ENCODE data around the gene GLRX.

Gene GLRX, protein sequence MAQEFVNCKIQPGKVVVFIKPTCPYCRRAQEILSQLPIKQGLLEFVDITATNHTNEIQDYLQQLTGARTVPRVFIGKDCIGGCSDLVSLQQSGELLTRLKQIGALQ
- total RNA-seq, result 17.6 to 53.7 reads per million in 2 experiments

DNA sequence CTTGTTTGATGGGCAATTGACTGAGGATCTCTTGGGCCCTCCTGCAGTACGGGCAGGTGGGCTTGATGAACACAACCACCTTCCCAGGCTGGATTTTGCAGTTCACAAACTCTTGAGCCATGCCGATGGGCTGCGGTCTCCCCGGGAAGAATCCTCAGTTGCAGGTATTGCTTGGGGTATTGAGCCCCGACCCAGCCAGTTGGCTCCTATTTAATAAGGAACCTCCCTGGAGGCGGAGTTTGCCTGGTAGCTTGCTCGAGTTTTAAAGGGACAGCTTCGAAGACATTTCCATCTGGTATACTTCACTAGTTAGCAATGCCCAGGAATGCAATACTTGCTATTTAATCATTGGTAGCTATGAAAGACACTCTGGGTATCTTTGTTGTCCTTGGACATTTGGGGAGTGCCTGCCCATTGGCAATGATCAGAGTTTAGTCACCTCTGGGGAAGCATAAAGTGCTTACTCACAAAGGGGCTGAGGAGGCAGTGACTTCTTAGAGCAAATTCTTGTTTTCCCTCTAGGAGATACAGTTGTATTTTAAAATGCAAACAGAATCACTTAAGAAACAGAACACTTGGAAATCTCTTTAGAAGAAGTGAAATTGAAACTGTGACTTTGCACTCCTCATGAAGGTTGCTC, at the start of gene GLRX:
TSS of gene GLRX (minus strand) at position 185 of the 640 bp plus-strand sequence. CDS start at position 121, 64 bp downstream.
- peak; percentile 46 for DNase-seq (ENCODE audit: low read depth)

DNA sequence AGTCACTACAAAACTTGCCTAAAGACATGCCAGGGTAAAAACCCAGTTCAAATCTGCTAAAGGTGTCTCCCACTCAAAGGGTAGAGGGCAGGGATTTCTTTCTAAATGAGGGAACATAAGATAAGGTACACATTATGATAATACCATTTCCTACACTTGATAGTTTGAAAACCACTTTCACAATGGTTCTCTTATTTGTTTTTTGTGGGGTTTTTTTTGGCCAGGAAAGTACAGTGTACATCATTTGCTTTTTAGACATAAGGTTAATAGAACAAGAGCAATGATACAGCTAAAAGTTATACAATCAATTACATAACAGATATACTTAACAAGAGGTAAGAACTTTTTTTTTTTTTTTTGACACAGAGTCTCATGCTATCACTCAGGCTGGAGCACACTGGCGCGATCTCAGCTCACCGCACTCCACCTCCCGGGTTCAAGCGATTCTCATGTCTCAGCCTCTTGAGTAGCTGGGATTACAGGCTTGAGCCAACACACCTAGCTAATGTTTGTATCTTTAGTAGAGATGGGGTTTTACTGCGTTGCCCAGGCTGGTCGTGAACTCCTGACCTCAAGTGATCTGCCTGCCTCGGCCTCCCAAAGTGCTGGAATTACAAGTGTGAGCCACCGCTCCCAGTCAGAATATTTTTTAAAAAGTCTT, 48.8 kb upstream of the GLRX start:
- no peak for DNase-seq (ENCODE audit: low read depth)

DNA sequence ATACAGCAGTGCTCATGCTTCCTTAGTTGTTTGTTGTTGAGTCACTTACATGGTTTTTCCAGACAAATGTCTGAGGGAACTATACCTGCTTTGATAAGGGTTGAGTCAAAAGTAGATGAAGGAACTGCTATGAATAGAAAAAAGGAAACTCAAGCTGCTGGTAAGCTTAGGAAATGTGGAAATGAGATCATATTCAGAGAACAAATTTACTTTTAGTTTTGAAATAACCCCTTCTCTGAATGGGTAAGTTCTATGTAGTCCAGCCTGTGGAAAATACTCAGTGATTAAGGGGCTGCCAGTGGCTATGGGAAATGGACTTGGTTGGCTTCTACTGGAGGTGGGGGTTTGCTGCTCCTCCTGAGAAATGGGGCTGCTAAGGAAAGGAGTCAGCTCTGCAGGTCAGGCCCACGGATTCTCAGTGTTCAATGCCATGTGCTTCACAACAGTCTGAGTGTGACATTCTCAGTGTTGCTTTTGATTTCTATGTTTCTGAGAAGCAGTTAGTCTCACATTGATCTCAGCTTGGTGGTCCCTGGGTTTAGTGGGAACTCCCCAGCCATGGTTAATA, 47.7 kb upstream of the GLRX start:
- DNase-seq (ENCODE audit: low read depth), result no peak

DNA sequence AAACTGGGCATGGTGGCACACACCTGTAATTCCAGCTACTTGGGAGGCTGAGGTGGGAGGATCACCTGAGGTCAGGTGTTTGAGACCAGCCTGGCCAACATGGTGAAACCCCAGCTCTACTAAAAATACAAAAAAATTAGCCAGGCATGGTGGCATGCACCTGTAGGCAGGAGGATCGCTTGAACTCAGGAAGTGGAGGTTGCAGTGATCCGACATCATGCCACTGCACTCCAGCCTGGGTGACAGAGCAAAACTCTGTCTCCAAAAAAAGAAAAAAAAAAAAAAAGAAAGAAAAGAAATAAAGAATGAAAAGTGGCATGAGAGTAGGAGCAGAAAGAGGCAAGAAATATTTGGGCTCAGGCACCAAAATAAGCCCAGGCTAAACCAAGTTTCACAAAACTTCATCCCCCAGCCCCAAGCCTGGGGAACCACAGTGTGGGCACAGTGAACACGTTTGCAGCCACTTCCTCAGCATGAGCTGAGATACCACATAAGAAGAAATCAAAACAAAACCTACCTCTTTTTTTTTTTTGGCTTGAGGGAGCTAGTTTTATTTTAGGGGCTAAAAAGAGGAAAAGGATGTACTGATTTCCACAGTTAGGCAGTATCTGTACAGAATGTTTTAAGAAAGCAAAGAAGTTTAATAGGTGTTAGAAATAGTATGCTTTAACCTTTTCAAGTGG, 46.8 kb upstream of the GLRX start:
- peak; percentile 30 for DNase-seq (ENCODE audit: low read depth)

DNA sequence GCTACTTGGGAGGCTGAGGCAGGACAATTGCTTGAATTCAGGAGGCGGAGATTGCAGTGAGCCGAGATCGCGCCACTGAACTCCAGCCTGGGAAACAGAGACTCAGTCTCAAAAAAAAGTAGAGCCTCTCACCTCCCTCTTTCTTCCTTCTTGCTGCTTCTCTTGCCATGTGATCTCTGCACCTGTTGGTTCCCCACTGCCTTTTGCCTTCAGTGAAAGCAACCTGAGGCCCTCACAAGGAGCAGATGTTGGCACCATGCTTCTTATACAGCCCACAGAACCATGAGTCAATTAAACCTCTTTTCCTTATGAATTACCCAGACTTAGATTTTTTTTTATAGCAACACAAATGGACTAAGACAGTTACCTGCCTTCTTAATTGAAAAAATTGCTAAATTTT, 45.6 kb upstream of the GLRX start:
- no peak for DNase-seq (ENCODE audit: low read depth)

DNA sequence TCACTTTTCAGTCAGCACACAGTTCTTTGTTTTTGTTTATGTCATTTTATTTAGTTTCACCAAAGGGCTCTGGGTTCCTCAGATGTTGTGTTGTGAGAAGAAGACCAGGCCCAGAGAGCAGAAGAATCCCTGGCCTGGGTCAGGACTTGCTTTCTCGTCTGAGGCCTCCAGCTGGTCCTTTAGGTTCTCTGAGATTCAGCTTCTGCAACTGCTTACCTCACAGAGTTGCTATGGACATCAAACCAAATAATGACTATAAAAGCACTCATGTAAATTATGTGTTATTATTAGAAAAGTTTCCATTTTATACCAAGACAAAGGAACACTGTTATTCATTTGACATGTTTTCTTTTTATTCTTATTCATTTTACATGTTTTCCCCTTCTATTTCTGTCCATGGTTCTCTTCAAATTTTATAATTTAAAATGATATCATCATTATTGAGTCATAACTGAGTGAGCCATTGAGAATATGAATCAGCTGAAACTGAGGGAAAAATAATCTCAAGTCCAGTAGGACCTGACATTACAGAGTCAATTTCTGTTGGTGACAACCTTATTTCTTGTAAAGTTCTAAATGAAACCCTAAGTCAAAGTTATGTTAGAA, 44.0 kb upstream of the GLRX start:
- no peak for DNase-seq (ENCODE audit: low read depth)

DNA sequence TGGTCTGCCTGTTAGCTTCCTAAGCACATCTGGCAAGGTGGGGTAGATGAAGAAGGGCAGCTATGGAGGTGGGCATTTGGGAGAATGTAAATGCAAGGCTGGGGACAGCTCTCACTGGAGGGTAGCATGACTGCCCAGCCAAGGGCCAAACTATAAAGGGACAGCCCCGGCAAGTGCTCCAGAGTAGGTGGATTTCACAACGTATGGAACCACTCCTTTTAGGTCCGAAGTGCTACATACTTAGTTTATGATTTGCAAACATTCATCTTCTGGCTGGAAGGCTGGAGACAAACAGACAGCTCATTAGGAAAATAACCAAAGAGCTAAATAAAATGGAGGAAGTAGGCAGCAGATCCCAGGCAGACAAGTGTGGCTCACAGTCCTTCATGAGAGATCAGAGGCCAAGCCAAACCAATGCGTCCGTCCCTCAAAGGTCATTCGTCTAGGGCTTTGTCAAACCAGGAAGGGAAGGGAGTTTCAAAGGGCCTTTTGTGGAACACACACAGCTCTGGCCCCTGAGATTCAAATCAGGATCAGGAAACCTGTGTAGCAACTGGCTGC, 42.5 kb upstream of the GLRX start:
- no peak for DNase-seq (ENCODE audit: low read depth)

DNA sequence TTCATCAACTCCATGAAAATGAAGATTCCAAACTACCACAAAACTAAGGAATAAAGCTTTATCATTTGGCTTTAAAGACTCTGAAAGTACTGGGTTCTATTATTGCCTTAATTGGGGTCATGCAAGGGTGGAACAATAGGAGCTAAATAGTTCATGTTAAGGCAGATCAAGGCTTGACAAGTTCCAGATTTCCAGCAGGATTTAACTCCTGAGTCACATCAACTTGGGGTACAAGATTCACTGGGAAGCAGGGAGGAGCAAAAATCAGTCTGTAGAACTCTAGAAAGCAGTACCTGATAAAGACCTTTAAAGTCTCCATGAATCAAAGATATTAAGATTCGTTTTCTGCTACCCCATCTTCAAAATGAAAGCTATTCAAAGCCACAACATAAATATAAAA, 41.9 kb upstream of the GLRX start:
- DNase-seq (ENCODE audit: low read depth), result no peak

DNA sequence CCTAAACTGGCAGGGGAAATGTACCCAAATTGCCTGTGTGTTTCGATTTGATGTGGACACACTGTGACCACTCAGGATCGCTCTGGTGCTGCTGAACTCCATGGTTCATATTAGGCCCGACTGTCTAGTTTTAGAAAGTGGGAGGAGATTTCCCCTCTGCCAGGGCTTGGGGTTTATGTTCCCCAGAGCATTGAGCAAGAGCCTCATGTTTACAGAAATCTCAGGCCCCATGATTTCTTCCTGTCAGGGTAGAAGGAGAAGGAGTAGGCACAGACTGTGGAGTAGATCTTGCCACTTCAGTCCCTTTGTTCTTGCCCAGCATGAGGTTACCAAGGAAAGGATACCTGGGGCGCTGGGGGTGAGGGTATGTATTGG, 40.8 kb upstream of the GLRX start:
- no peak for DNase-seq (ENCODE audit: low read depth)

DNA sequence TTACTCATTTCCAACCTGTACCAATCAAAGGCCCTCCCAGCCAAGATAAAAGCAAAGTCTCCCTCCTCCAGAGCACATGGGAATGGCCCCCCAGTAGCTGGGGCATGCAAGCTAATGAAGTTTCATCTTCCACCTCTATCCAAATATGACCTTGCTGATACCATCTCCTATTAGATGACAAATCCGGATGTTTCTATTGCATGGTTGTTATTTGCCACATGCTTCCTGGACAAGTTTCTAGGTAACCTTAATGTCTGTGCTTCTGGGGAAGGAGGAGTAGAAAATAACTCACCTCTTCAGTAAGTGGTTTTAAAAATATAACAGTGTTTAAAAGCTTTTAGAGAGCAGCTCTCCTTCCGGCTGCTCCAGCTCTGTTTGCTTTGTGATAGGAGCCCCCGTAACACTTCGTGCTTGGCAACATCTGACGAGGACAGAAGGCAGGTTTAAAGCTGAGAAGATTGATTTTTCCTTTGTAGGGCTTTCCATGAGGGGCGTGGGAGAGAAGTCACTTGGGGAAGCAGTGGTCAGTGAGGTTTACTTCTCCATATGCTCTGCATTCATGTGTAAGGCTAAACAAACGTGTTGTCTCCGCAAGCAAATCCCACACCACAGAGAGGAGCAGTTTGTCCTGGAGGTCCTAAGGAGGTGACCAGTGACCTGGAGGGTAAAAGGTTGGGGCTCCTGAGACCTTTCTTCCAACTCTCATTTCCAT, 40.3 kb upstream of the GLRX start:
- no peak for DNase-seq (ENCODE audit: low read depth)

DNA sequence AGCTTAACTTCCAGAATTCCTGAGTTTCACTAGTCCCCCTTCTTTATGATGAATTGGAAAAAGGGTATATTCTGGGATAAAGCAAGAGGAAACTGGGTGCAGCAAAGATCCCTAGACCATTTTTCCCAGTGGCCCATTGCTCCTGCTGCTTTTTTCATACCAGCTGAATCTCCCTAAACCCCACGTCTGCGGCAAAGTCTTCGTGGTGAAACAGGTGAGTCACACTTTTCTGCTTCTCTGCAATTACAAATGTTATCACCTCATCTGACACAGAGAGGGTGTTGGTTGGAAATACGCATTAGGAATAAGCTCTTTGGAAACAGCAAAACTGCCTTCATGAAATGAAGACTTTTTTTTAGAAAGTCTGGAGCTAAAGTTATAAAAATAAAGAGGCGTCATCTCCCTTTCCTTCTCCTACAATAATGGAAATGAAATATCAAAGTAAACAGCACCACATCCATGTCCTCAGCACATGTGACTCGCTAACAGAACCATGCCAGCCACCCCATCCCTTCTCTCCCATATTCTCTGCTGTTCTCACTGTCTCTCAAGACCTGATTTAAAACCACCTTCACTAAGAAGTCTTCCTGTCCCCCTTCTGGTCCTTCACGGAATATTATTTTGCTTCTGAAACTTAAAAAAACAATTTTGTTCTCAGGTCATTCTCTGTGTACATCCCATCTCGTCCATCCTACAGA, 39.5 kb upstream of the GLRX start:
- no peak for DNase-seq (ENCODE audit: low read depth)

DNA sequence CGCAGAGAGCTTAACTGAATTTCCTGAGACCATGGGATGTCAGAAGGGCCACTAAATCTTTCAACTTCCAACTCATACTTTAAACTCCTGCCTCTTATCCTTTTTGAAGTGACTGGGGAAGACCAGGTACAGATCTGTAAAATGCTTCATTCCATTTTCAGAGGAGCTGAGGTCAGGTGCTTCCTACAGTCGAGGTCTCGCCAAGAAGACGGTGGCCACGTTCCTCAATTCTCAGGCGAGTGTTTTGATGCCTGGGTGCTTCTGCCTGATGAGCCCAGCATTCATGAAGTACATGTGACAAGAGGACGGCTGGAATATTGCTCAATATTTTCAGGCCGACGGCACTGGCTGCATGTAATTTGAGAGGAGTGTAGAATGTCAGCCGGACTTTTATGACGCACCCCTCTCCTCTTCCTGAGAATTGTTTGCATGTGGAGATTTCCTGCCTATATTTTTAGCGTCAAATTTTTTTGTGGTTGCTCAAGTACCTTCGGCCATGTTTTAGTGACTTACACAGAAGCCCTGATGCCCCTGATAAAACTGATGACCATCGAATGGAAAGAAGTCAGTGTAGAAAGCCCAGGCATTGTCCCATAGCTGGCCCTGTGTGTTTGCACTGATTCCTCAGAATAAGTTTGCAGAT, 38.8 kb upstream of the GLRX start:
- DNase-seq (ENCODE audit: low read depth), result no peak

DNA sequence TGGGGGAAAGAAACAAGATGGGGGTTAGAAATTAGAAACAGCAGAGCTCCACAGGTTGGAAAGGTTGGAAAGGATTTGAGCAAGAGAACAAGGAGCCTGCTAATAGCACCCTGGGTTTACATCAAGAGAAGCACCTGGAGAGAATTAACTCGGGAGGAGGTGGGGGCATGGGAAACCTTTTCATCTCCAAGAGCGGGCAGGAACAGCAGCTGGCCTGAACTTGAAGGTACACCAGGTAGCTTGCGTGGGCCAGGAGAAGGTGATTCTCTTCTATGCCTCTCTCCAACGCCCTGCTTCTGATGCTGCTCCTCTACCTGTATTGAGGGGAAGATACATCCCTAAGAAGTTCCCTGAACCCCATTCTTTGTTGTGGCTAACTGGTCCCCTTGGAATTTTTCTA, 37.1 kb upstream of the GLRX start:
- DNase-seq (ENCODE audit: low read depth), result no peak

DNA sequence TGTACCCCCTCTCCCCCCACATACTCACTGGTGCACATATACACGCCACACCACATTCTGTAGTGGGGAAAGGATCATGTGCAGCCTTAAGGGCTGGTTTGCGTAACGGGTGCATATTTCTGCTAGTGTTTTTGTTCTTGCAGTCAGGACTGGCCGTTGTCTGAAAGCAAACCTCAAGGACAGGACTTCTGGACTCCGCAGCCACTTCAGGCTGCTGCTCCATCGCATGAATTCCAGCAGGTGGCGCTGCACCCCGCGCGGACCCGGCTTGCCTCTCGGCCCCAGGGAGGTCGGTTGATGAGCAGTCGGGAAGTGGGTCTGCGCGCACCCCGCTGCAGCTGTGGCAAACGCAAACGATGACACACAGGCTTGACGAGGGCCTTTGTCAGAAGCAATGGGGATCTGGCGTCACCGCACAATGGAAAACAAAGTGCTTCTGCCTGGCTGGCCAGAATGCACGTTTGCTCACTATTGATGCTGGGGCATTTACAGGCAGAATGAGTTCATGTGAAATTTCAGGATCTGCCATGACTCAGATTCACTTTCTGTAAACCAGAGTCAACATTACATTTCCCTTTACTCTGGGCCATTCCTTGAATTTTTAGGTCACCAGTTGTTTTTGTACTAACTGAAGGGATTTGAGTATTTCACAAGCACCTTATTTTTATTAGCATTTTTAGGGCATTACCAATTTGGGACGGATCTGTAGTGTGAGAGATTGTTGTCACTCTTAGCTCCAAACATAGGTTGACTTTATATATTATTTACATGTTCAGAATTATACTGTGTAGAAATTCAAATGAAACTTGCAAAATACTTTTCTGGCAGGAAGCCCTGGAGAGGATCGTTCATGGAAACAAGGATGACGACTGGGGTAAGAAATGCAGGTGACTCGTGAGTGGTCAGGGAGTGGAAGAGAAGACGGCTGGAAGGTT, 36.4 kb upstream of the GLRX start:
- peak; percentile 81 for DNase-seq (ENCODE audit: low read depth)

DNA sequence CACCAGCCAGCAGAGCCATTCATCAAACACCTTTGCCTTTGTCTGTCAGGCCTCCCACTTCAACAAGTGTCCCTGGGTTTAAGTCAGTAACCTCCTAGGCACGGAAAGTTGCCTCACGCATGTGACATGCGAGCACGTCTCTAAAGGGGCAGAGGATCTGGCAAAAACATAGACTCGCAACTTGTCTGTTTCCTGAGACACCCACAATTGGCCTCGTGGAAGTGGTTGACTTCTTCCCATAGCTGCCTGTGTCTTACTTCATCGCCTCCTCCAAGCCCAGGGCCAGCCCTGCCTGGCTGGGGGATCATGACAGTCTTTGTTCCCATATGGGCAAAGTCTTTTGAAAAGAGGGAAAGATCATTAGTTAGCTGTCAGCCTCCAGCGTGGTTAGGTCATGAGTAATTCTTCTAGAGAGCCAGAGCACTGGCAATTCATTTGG, 35.5 kb upstream of the GLRX start:
- DNase-seq (ENCODE audit: low read depth), result no peak

DNA sequence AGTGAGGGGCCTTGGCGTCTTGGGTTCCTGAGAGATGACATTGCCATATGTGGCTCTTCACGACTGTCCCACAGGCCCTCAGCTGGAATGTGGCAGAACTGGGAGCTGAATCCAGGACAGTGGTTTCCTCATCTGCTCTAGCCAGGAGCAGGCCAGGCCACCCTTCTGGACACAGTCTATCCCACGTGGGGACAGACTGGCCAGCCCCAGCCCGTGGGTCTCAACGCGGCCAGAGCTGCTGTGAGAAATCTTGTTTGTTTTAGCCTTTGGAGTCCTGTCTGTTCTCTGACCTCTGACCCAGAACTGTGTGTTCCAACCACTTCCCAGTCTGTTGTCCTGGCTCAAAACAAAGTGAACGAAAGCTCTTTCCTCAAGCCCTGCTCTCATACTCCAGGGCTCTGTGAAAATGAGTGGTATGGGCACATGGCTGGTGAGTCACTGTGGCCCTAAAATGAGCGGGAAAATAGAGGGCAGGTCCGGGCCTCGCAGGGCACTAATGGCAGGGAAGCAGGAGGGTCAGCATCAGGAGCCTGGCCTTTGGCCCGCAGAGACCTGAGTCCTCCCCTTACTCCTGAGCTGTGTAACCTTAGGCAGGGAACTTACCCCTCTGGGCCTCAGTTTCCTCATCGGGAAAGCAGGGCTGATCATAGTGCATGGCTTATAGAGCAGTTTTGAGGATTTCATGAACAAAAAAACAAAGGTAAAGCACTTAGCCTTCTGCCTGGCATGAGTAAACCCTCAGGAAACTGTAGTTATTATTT, 34.8 kb upstream of the GLRX start:
- no peak for DNase-seq (ENCODE audit: low read depth)

DNA sequence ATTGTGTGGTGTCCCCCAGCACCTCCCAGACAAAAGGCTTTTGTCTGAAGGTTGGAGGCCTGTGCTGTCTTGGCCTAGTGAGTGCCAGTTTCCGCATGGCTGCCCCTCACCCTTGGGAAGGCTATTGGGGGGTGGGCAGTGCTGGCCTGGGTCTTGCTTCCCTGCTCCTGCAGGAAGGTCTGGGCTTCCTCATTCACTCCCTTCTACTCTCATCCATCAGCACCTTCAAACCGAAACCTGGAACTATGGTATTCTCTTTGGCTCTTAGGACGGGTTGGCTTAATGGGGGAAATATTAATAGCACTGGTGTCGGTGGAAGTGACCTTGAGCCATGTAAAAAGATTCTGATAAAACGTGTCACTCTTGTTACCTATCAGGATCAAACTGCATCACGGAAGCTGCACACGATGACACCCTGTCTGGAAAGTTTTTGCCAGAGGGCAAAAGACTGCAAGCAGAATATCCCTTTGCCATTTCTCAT, 34.0 kb upstream of the GLRX start:
- no peak for DNase-seq (ENCODE audit: low read depth)

DNA sequence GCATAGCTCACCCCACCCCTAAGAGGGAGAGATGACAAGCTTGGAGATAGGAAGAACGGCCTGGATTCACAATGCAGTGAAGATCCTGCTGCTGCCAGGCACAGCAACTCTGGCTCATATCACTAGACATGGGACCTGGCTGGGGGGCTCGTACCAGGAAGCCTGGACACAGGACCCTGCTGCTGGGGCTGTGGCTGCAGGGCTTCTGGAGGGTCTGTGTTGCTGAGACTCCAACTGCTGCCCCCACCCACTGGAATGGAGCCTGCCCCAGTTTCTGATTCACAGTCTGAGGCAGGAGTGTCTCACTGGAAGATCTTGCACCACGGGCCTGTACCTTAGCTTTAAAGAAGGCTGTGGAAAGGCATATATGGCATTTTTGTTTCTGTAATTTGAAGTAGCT, 31.0 kb upstream of the GLRX start:
- DNase-seq (ENCODE audit: low read depth), result no peak
